ENCODE results near the gene USO1.

DNA sequence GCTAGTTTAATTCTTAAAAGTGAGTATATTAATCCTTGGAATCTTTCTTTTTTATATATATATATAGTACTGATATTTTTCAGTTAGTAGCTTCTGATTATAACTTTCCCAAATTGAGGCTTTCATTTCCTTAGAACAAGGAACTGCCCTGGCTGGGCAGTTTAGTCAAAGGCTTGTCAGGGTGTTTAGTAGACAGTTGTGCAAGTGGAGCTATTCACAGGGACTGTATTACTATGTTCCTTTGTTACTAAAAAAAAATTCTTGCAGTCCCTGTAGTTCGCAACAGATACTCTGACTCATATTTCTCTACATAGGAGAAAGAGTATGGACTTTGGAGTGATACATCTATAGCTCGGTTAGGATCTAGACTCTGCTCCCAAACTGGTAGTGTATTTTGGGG lies 20.8 kb downstream of the USO1 start:
- no peak for TF ChIP-seq POLR2AphosphoS5 (IDR thresholded peaks at IDR 0.05)
- TF ChIP-seq, protein P1, sequence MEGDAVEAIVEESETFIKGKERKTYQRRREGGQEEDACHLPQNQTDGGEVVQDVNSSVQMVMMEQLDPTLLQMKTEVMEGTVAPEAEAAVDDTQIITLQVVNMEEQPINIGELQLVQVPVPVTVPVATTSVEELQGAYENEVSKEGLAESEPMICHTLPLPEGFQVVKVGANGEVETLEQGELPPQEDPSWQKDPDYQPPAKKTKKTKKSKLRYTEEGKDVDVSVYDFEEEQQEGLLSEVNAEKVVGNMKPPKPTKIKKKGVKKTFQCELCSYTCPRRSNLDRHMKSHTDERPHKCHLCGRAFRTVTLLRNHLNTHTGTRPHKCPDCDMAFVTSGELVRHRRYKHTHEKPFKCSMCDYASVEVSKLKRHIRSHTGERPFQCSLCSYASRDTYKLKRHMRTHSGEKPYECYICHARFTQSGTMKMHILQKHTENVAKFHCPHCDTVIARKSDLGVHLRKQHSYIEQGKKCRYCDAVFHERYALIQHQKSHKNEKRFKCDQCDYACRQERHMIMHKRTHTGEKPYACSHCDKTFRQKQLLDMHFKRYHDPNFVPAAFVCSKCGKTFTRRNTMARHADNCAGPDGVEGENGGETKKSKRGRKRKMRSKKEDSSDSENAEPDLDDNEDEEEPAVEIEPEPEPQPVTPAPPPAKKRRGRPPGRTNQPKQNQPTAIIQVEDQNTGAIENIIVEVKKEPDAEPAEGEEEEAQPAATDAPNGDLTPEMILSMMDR (IDR thresholded peaks at IDR 0.05): no peak
- TF ChIP-seq POLR2A (IDR thresholded peaks at IDR 0.05): no peak
